Kidney glomerular epithelial cell (primary cell): ENCODE results near the gene ZNF598.
"Not testable (repeated sequence)": the region's sequence is repeated elsewhere in the genome, so short reads cannot be mapped to it uniquely, and the experiment has no call there.

Experiments
- DNase-seq: peaks from one replicate; lab custom pipeline; 2025; lab: John Stamatoyannopoulos, UW

The ZNF598 gene

GRCh38 chr16:2027024-2028010 lies 17.7 kb upstream of the ZNF598 start:
- DNase-seq = peak; percentile 33

DNA sequence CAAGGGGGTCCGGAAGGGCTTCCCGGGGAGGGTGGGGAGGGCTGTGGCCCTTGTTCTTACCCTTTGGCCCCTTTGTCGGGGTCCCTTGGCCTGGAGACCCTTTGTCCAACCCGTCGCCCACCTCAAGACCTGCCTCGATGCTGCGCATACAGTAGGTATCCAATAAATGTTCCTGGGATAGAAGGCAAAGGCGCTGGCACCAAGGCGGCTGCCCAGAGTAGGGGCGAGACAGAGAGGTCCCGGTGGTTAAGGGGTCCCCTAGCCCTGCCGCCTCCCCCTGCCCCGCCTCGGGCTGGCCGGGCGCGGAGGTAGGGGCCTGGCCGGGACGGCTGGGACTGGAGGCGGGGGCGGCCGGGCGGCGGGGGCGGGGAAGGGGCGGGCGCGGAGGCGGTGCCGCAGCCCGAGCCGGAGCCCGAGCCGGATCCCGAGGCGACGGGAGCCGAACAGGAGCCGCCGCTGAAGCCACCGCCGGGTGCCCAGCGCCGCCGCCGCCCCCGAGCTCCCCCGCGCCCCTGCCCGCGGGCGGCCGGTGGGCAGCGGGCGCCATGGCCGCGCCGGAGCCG lies 16.9 kb upstream of the ZNF598 start, which contains the start of gene NHERF2:
NHERF2 (plus strand) TSS at position 442 of the 563 bp plus-strand sequence; CDS start at position 546, 104 bp downstream.
- DNase-seq = no peak

DNA sequence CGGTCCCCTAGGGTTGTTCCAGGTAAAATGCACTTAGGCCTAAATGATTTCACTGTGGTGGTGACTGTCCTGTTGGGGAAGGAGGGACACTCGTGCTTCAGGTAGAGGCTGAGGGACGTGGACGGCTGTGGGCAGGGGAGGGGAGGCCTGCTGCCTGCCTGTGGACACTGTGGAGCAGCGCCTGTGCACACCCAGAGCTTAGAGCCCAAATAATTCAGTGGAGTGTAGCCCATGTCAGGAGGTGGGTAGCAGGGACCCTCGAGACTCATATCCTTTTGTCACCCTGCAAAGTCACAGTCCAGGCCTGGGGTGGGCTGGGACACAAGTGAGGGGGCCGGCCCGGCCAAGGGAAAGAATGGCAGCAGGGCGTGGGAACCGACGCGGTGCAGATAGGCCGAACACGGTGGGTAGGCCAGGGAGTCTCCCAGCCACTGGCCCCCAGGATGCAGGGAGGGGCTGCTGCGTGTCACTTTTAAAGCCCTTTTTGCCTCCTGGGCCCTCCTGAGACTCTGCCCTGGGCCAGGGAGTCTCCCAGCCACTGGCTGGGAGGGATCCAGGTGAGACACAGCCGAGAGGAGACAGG lies 16.3 kb upstream of the ZNF598 start:
- DNase-seq = no peak

DNA sequence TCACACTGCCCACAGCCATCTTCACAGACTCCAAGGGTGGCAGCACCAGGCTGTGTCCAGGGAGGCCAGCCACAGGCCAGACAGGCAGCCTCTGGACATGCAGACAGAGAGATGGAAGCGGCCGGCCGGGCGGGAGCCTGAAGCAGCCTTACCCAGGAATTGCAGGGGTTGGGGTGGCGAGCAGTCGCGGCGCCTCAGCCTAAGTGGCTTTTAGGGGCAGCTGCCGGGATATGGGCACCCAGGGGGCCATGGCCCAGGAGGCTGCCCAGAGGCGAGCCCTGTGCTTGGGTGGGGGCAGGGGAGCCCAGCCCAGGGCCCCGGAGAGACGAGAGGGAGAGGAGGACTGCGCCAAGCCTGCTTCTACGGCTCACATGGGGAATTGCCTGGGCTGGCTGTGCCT lies 15.6 kb upstream of the ZNF598 start:
- DNase-seq = no peak

DNA sequence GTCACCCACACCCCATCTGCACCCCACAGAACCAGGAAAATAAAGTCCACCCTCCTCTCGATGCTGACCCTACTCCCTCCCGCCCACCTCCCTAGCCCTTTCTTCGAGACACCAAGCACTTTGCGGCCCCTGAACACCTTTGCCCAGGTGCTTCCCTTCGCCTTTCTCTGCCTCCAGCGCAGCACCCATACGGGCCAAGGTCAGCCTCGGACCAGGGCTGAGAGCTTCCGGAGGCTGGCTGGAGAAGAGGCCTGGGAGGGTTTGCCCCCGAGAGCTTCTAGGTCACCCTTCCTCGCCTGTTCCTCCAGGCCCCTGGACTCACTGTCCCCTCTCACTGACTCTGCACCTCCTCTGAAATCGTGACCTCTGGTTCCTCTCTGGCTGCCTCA lies 14.4 kb upstream of the ZNF598 start:
- DNase-seq = no peak

GRCh38 chr16:2023092-2024031 lies 13.7 kb upstream of the ZNF598 start:
- peak; percentile 81 for DNase-seq

DNA sequence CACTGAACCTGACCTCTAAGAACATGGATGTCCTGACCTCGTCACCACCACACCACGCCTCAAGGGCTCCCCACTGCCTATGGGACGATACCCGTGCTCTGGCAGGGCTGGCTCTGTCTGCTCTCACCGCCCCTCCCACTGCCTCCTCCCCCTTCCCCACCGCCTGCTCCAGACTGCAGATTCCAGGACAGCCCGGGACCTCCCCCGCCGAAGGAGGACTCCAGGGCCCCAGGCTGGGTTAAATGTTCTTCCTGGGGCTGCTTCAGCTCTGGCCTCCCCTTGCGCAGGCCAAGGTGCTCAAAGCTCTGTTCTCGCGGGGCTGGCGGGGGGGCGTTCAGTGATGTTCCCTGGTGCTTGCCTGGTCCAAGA lies 13.1 kb upstream of the ZNF598 start:
- peak; percentile 18 for DNase-seq

GRCh38 chr16:2019921-2020831 lies 10.6 kb upstream of the ZNF598 start:
- no peak for DNase-seq

GRCh38 chr16:2019518-2019920 lies 9.9 kb upstream of the ZNF598 start, which contains the start of gene NPW:
Gene NPW, plus strand, starts transcription at chr16:2019785.
- no peak for DNase-seq

GRCh38 chr16:2016407-2016922 lies 6.8 kb upstream of the ZNF598 start:
- DNase-seq = no peak

DNA sequence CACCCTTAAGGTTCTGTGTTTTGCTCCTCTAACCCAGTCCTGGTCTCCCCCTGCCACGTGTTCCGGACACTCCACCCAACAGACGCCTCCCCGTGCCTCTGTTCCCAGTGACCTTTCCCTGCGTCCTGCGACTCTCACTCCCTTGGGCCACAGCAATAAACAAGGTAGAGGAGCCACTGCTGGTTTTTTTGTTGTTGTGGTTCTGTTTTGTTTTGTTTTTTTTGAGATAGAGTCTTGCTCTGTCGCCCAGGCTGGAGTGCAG lies 6.3 kb upstream of the ZNF598 start:
- DNase-seq = no peak

DNA sequence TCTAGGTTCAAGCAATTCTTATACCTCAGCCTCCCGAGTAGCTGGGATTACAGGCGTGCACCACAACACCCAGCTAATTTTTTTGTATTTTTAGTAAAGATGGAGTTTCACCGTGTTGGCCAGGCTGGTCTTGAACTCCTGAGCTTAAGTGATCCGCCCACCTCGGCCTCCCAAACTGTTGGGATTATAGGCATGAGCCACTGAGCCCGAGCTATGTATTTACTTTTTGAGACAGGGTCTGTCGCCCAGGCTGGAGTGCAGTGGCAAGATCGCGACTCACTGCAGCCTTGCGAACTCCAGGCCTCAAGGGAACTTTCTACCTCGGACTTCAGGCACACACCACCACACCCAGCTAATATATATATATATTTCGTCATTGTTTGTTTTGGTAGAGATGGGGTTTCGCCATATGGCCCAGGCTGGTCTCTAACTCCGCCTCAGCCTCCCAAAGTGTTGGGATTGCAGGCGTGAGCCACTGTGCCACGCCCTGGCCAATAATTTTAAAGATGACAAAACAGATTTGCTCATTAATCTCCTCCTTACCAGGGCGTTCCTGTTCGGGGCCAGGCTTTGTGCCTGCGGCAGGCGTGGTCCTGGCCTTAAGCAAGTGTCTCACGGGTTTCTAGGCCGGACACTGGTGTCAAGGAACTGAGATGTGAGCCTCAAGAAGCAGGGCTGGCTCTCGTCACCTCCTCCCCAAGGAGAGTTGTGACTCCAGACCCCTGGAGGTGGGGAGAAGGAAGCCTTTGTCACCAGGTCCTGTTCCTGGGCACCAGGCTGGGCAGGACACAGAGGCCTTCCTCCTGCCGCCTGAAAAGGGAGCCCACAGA lies 5.7 kb upstream of the ZNF598 start:
- DNase-seq = no peak

- DNase-seq = no peak
These were observed 3.9 kb upstream of the ZNF598 start for GRCh38 chr16:2013527-2013926.

GRCh38 chr16:2011726-2012125 lies 2.1 kb upstream of the ZNF598 start:
- not testable (repeated sequence) for DNase-seq

DNA sequence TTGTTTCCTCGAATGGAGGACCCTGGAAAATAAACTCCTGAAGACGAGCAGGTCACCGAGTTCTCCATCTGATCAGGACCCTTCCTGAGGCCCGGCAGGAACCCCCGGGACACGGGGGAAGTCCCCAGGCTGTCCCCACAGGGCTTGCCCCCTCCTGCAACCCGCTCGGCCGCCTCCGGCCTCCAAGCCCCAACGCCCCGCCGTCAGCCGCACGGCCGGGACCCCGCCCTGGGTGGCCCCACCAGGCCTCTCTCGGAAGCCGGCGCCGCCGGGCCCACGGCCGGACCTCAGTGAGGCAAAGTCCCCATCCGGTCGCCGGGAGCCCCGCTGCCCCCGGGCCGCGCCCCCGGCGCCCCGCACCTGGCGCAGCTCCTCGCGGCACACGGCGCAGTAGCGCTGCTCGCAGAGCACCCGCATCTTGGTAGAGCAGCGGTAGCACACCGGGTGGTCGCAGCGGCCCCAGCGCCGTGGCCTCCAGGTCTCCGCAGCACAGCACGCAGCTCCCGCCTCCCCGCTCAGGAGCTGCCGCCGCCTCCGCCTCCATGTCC lies 383 bp downstream of the ZNF598 start:
- DNase-seq = no peak

DNA sequence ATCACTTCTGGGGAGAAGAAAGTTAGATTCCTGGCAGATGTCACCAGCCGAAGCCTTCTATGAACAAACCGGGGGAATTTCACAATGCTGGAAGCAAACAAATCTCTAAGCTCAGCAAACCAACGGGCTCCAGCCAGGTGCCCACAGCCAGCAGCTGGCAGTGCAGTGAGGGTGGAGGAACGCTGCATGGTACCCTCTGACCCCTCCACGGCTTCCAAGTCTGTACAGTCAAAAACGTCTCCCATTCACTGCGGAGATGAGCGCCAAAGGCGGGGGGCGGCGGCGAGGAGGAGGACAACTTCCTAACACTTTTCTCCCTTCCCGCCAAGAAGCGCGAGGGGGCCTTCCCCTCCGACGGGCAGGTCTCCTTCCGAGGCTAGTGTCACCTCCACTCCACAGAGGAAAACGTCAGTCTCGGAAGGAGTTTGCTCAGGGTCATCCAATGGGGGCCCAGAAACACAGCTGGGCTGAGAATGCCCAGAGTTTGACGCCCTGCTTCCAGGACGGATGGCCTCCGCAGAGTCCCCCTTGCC lies 924 bp downstream of the ZNF598 start:
- no peak for DNase-seq

- no peak for DNase-seq
These were observed 1.6 kb downstream of the ZNF598 start for GRCh38 chr16:2008009-2008526.

GRCh38 chr16:2007081-2007836 lies 2.4 kb downstream of the ZNF598 start:
- no peak for DNase-seq
